ENCODE results near the gene AGPAT3.

Gene AGPAT3

DNA sequence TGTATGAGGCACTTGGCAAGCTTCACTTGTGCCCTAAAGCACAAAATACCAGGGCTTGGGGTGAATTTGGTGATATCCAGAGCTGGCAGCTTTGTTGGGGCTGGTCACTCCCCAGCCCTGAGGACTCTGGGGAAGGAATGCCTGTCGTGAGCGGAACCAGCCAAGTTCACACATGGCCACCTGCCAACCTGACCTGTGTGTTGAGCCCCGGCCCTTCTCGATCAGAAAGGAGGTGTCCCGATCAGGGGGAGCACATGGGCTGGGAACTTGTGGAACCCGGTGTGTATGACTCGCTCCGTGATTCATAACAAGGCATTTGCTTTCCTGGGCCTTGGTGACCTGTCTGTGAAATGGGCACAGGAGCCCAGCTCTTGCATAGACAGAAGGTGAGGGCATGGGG lies 43.1 kb downstream of the AGPAT3 start:
- no peak for DNase-seq

DNA sequence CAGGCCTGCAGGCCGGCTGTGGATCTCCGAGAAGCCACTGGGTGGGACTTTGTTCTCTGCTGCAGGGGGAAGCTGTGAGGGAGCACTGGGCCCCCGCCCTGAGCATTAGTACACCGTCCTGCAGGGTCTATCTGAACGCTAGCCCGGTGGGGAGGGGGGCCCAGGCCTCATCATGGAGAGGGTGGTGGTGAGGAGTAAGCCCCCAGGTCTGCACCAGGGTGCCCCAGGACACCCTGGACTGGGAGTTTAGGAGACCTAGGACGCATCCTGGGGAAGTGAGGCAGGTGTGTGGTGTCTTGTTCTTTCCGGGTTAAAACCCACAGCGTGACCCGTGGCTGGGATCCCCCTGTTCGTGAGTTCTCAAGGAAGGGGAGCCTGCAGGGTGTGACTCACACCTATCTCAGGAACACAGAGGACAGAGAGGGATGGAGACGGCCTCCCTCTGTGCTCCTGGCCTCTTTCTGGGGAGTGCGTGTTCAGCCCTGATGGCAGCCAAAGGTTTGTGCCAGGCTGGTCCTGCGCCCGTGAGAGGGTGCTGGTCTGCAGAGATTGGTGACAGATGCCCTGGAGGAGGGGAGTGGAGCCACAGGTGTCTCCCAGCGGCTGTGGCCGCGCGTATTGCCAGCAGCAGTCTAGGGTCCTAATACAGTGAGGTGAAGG lies 44.8 kb downstream of the AGPAT3 start:
- DNase-seq = no peak

DNA sequence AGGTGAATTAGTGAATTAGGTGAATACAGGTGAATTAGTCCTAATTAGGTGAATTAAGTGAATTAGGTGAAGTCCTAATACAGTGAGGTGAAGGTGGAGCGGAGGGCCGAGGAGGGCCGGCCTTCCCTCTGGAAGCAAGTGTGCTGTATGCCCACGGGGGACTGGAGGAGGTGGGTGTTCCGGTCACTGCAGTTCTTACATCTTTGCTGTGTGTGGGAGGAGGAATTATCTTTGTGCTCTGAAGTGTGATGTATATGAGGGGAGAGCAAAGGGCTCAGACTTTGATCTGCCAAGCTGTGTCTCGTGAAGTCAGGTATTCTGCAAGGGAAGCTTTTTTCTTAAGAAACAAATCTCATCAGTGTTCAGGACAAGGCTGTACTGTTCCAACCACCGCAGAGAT lies 45.4 kb downstream of the AGPAT3 start:
- no peak for DNase-seq

DNA sequence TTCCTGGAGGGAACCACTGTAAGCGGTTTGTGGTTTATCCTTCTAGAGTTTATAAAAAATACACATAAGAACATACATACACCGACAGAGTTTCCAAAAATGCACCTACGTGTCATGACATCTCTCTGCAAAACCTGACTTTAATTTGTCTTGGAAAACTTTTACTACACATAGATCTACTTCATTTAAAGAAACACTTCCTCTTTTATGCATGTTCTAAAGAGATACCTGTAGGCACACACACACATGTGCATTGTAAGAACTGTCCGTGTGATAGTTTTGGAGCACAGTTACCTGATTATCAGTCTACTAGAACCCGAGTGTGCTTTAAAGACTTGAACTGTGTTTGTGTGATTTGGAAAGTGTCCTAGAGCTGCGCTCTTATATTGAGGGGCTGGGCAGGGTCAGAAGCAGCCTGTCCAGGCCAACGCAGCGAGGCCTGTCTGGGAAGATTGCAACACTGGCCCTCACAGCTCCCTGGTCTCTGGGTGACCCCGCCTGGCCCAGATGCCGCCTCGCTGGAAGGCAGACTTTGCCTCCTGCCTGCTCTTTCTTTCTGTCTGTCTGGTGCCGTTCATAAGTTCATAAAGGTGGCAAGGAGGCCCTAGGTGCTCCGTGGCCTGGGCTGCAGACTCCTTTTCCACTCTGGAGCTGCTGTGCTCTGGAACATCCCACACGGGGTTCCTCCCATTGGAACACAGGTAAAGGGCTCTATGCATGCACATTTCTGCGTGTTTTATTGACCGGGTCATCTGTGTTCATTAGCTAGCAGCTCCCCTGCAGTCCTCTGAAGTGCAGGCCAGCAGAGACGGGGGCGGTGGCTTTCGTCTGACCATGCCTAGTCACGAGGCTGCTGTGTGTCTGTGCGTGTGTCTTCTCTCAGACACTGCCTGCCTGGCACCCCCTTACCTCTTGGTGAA lies 46.3 kb downstream of the AGPAT3 start:
- no peak for DNase-seq

DNA sequence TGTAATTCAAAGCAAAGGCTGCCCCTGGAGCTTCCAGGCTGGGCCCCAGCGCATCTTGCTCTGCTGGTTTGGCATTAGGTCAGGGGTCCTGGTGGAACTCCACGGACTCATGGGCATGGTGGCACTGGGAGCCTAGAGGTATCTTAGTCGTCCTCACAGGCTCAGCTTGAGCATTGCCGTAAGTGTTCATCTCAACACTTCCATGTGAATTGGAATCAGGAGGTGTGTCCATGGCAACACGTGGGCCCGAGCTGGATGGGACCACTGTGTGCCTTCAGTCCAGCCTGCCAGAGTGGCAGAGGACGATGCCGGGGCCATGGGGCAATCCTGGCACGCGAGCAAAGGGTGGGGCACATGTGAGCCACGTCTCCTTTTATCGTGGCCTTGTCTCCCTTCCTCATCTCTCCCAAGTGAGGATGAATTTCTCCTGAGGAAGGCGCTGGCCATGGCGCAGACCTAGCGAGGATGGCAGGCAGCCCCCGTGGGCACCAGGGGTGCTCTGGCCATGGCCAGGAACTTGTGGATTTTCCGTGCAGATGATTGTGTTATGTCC lies 47.0 kb downstream of the AGPAT3 start:
- no peak for DNase-seq

DNA sequence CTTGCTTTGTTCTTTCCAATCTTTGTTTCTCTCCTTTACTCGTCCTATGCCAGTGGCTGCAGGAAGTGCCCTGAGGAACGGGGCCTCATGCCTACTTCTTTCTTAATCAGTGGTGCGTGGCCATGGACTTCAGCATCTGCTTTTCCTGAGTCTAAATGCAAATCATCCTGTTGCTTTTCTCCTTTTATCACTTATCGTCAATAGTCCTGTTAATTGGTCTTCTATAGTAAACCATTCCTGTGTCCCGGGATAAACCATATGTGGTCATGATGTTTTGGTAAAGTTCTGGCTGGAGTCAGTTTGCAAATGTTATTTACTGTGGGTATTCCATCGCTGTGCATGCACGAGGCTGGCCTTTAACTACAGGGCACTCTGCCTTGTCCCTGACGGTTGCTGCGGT lies 47.5 kb downstream of the AGPAT3 start:
- DNase-seq = no peak

DNA sequence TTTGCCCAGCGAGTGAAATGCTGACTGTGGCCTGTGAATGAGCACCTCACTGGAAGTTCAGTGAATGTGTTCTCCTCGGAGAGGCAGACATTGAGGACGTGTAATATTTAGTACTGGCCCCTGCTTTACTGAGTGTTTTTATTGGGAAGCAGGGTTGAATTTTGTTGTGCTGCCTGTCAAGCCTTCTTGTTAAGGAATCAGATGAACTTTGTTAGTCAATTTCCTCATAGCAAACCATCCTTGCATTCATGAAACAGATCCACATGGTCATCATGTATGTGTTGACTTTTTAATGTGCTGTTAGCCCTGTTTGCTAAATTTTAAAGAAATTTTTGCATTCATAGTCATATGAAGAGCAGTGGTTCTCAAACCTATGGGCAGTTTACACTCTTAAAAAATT lies 47.9 kb downstream of the AGPAT3 start:
- no peak for DNase-seq

DNA sequence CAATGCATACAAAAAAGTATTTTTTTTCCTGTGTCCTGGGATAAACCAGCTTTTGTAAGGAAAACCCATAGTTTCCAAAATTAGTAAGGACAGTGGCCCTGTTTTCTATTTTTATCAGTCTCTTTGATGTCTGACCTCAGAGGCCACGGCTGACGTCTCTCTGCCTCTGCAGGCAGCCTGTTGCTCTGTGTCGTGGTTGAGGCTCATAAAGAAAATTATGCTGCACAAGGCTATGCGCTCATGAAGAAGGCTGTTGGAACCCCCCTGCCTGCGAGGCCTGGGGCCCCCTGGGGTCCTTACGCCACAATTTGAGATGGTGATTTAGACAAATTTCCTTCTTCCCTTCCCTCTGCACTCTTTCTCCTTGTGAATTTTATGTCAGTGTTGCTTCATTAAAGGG lies 48.9 kb downstream of the AGPAT3 start:
- DNase-seq = no peak

DNA sequence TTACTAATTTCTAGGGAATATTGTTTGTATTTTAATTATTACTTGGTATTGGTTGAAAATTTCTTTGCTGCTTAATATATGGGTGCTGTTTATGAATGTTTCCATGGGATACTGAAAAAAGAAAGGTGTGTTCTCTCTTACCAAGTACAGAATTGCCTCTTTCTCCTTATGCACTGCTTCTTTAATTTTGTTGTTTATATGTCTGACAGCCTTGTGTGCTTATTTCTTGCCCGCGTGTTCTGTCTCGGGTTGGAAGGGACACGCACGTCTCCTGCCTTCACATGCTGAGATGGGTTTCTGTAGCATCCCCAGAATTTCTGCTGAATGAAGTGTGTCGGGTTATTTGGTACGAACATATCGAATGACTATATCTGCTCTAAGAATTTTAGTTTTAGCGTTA lies 51.1 kb downstream of the AGPAT3 start:
- DNase-seq = no peak

DNA sequence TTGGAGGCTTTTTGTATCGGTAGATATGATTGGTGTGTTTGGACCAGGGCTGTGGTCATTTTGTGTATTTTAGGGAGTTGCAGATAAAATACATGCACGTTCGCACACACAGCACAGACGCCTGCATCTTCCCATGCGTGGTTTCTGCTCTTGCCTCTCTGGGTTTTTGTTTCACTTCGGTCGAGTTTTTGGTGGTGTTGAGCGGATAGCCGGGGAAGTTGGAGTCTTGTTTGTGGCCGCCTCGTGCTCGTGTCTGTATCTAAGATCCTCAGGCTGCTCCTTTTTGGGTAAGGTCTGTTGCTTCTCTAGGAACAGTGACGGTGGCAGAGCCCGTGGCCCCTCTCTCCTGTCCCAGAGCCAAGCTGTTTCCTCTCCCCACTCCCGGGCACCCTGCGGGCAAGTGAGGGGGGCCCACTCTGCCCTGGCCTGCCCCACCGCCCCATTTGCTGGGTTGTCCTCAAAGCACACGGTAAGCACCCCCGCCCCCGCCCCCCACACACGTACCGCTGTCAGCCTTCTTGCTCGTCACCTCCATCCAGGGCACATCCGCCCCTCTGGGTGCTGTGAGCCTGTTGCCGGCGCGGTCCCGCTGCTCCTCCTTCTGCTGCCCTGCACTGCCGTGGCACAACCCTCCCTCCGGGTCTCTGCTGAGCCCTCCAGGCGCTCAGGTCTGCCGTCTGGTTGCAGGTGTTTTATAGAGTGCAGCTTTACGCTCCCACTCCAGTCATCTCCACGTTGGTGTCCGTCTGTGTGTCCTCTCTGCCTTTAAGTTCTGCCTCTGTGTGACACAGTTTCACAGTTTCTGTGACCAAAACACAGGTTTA lies 51.9 kb downstream of the AGPAT3 start:
- DNase-seq = peak in 2 of 4 experiments; percentile 58 to 62

DNA sequence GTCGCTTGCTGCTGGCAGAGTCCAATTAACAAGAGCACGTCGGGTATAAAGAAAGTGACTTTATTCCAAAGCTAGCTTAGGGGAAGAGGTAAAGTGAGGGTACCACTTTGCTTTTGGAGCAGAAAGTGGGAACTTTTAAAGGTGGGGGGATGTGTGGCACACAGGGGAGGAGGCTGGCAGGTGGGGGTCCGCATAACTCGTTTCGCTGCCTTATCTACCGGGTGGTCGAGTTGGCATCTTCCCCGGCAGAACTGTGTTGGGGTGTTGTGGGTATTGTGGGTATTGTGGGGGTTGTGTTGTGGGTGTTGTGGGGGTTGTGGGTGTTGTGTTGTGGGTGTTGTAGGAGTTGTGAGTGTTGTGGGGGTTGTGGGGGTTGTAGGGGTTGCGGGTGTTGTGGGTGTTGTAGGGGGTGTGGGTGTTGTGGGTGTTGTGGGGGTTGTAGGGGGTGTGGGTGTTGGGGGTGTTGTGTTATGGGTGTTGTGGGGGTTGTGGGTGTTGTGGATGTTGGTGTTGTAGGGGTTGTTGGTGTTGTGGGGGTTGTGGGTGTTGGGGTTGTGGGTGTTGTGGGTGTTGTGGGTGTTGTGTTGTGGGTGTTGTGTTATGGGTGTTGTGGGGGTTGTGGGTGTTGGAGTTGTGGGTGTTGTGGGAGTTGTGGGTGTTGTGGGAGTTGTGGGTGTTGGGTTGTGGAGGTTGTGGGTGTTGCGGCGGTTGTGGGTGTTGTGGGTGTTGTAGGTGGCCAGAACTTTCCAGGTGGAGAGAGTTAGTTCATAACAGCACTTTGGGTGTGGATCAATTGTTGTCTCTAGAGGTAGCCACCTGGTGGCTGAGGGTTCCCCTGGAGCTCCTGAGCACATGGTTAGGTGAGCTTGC lies 52.7 kb downstream of the AGPAT3 start:
- no peak for DNase-seq

DNA sequence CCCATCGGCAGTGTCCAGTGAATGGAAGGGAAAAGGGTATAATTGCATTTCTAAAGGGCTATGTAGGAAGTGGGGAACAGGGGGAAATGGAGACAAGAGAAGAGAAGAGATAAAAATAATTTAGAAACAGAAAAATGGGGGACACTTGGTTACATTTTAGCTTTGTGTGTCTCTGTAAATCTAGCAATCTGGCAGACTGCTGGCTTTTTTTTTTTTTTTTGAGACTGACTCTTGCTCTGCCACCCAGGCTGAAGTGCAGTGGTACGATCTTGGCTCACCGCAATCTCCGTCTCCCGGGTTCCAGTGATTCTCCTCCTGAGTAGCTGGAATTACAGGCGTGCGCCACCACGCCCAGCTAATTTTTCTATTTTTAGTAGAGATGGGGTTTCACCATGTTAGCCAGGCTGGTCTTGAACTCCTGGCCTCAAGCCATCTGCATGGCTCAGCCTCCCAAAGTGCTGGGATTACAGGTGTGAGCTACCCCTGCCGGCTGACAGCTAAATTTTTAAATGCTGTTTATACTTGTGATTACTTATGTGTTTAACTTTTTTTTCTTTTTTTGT lies 53.4 kb downstream of the AGPAT3 start:
- no peak for DNase-seq

DNA sequence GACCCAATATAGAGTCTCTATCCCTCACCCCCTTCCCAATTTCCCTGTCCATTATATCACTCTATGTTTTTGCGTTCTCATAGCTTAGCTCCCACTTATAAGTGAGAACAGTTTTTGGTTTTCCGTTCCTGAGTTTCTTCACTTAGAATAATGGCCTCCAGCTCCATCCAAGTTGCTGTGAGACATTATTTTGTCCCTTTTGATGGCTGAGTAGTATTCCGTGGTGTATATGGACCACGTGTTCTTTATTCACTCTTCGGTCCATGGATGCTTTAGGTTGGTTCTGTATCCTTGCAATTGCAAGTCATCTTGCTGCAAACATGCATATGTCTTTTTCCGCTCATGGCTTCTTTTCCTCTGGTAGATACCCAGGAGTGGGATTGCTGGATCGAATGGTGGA lies 54.3 kb downstream of the AGPAT3 start:
- DNase-seq = no peak

DNA sequence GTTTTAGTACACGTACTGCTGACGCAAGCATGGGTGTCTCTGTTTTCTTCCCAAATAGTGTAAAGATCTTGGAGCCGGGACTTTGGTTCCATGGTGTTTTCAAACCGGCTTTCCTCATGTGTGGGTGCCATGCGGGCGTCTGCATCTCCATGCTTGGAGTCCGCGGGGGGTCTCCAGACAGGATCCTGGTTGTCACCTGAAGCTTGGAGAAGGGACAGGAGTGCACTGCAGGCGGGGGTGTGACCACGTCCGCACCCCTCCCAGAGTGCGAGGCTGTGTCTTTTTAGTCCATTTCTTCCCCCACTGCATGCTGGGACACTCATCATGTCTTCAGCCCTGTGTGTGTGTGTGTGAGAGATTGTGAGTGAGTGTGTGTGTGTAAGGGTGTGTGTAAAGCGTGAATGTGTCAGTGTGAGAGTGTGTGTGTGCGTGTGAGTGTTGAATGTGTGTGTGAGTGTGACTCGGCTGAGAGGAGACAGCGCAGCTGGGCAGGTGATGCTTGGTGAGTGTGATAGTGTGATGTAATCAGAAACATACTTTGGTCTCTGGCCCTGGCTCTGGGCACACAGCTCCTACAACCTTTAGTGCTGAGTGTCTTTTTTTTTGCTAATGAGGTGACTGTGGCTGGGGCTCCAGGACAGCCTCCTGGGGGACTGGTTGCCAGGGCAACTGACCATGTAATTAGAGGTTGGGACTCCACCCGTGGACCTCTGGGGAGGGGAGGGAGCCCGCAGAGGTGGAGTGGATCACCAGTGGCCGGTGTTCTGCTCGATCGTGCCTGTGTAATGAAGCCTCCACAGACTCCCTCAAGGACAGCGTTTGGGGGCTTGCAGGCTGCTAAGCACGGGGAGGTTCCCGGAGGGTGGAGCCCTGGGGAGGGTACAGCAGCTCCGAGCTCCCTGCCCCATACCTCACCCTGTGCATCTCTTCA lies 55.1 kb downstream of the AGPAT3 start:
- no peak for DNase-seq

DNA sequence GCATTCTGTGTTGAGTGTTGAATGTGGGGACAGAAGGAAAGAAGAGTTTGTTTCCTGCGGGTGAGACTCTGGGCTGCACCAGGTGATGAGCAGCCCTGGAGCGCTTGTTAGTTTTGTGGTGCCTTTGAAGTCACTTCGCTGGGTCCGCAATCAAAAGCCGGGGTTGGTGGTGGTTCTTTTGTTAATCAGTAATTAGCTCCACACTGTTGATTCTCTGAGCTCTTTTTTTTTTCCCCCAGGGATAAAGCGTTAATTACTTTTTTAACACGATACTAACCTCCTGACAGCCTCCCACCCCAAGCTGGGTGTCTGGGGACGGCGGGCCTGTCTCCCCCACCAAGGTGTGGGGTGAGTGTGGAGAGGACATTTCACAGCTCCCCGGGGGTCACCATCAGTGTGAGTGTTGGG lies 56.6 kb downstream of the AGPAT3 start:
- DNase-seq = peak in 2 of 4 experiments; percentile 7 to 19

DNA sequence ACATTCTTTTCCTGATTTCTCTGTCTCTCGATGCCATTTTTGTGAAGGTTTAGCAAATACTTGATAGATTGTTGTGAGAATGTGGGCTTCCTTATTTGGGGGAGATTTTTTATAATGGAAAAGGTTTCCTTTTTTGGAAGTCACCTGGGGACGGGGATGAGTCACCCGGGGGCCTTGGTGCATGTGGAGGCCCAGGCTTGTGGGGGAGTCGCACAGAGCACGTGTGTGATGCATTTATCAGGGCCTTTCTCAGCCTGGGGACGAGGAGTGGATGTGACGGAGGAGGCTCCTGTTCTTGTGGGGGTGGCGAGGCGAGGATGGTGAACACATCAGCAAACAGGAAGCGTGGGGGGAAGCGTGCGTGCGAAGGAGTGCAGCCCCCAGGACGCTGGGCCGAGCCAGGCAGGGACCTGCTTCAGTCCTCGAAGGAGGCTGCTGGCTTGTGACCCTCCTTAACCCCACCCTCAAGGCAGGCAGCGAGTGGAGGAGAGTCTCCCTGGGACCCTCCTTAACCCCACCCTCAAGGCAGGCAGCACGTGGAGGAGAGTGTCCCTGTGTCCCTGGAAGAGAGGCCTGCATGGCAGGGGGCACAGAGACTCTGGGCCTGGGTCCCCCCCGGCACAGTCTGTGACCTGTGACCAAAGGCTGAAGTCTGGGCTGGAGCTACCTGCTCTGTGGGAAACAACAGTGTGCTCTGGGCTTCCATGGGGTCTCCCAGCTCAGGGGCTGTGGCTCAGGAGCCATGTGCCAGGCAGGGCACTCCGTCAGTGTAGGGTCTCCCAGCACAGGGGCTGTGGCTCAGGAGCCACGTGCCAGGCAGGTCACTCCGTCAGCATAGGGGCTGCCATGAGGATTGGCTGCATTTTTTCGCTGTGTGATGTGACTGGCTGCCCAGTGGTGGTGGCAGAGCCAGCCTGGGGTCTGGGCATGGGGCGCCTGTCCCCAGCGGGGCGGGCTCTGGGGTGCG lies 57.2 kb downstream of the AGPAT3 start:
- peak in 2 of 4 experiments; percentile 32 to 47 for DNase-seq

DNA sequence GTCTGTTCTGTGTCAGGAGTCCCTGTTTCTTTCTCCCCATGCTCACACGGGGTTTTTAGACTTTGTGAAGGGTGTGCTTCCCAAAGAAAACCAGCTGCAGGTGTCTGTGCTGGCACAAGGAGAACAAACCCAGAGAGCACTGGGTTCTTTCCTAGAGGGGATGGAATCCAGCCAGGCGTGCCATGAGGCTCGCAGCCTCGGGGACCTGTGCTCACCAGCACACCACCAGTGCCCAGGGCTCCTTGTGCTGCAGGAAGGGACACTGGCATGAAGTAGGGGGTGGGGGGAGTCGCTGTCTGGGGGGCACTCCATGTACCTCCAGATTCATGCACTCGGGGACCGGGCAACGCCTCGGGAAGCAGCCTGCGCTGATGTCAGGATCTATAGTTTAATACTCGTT lies 57.9 kb downstream of the AGPAT3 start:
- DNase-seq = no peak

DNA sequence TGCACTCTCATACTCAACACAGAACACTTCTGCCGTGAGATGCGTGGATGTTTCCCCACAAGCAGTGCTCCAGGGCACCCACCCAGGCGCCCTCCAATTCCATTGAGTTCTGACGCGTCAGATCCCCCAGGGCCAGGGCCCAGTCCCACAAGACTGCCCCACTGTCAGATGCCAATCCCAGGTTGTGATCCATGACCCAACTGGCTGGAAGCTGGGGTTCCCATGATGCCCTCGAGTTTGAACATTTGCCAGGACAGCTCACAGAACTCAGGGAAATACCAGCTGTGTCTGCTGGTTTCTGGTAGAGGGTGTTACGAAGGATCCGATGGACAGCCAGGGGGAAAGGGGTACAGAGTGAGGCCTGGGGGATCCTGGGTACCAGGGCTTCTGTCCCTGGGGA lies 58.4 kb downstream of the AGPAT3 start:
- no peak for DNase-seq

DNA sequence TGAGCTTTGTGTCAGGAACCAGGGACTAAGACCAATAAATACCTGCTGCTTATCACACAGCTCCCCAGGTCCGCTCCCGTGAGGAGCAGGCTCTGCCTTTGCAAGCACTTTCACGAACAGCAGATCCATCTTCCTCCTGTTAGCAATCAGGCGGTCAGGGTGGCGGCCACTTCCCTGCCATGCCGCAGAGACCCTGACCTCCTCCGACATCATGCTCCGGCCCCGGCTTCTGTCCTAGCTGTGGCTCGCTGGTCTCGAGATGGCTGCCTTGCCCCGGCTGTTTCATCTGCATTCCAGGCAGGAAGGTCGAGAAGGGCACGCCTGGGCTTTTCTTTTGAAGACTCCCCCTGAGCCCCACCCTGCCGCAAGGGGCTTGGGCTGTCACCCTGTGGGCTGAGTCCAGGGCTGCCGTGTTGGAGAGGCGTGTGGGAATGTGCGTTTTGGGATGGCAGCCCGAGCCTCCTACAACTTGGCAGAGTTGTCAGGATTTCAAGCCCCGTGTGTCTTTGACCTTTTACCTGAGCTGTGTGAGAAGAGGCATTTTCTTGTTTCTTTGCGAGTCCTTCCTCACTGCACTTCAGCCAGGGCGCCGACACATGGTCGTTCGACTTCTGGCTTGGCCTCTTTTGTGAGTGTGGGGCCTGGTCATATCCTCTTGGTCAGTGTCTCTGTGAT lies 59.5 kb downstream of the AGPAT3 start:
- DNase-seq = no peak
